K562 (cell line): ENCODE data around the gene IRF9. TPM values are rescaled to one million over a fixed set of nuclear protein-coding genes. Genes with fewer than 3 reads are reported as not detected.

Source experiments
- ARID3B ChIP-seq: fragments of 250-450 bp; sonication (Bioruptor Pico); IDR thresholded peaks from 2 replicates; pipeline ENCODE4 v1.4.0; 2020; ENCODE audit warnings: borderline replicate concordance
- DEAF1 ChIP-seq: fragments of 450-650 bp; formaldehyde crosslinking; IDR thresholded peaks from 2 replicates; pipeline ENCODE4 v1.4.0; 2020; ENCODE audit warnings: mild to moderate bottlenecking, moderate library complexity
- FOXM1 ChIP-seq, 2 experiments: fragments of 450-650 bp in 1 of 2; sonication (generic) in 1 of 2; formaldehyde crosslinking in 1 of 2; IDR thresholded peaks; 2 replicates each; pipeline versions ENCODE4 v1.6.1 to v1.9.0; 2017 to 2022; ENCODE audit warnings: low read depth in 2 of 2, mild to moderate bottlenecking in 2 of 2, missing genetic modification reagents in 1 of 2, moderate library complexity in 1 of 2
- IRF2 ChIP-seq: sonication (generic); formaldehyde crosslinking; IDR thresholded peaks from 2 replicates; pipeline ENCODE4 v1.8.1; 2022; ENCODE audit warnings: mild to moderate bottlenecking, missing genetic modification reagents
- MITF ChIP-seq: IDR thresholded peaks from 2 replicates; pipeline ENCODE4 v1.6.1; 2014; ENCODE audit warnings: antibody characterized with exemption
- PYGO2 ChIP-seq: fragments of 450-650 bp; IDR thresholded peaks from 2 replicates; pipeline ENCODE4 v1.6.1; 2016; ENCODE audit warnings: mild to moderate bottlenecking, missing genetic modification characterization, moderate library complexity, missing compliant biosample characterization
- RREB1 ChIP-seq: fragments of 250-450 bp; sonication (Bioruptor Pico); IDR thresholded peaks from 2 replicates; pipeline ENCODE4 v1.4.0; 2020
- SFPQ ChIP-seq: fragments of 200-400 bp; formaldehyde crosslinking; IDR thresholded peaks from 2 replicates; pipeline ENCODE4 v1.6.1; 2017; ENCODE audit warnings: mild to moderate bottlenecking, low read depth, low read length, moderate library complexity
- SRF ChIP-seq, 2 experiments: fragments of 250-450, 450-650 bp in 1 of 2; sonication (Bioruptor Pico) in 1 of 2; sonication (generic) in 1 of 2; formaldehyde crosslinking; IDR thresholded peaks; 2 replicates each; pipeline versions ENCODE4 v1.5.0 to v1.5.1; 2020 to 2022; ENCODE audit warnings: mild to moderate bottlenecking in 1 of 2, missing genetic modification reagents in 1 of 2
- TRIM28 ChIP-seq: fragments of 450-650 bp; IDR thresholded peaks from 2 replicates; pipeline ENCODE4 v1.6.1; 2017
- ZNF57 ChIP-seq: fragments of 450-650 bp; formaldehyde crosslinking; IDR thresholded peaks from 2 replicates; pipeline ENCODE4 v1.4.0; 2020; ENCODE audit warnings: mild to moderate bottlenecking, moderate library complexity
- polyA plus RNA-seq, 8 experiments: library from polyadenylated mRNA; depleted of rRNA in 4 of 8; stranded (reverse) in 5 of 8; unstranded in 3 of 8; fragments of >200 nt; fragmentation: Nextera tagmentation in 2 of 8; fragmentation: Illumina TruSeq in 1 of 8; extraction: Ambion mirVana in 2 of 8; extraction: Trizol in 1 of 8; gene quantifications; 2 replicates each; pipeline versions ENCODE4 v1.2.1 to v1.2.3, GENCODE V29; 2011 to 2014; ENCODE audit warnings: inconsistent platforms in 1 of 8, missing spikeins in 1 of 8
- total RNA-seq, 7 experiments: library from RNA; depleted of rRNA in 6 of 7; stranded (reverse); fragments of >200 nt in 6 of 7; fragmentation: Illumina TruSeq in 2 of 7; extraction: Trizol in 2 of 7; gene quantifications; 2 replicates each; pipeline versions ENCODE4 v1.2.1 to v1.2.3, GENCODE V29; 2011 to 2021; ENCODE audit warnings: low replicate concordance in 1 of 7

IRF9 gene
- total and polyA plus RNA-seq, 9 of the 15 experiments (the other 6 are each of a cell fraction or from before 2014, with no cell fraction given): 0.79 to 14.8 (median 6.1) TPM

- TF ChIP-seq MITF (no peak), SRF (CRISPR knock-in tag; IDR thresholded peaks at IDR 0.05) (no peak), SFPQ (no peak), ARID3B (CRISPR knock-in tag) (no peak), PYGO2 (tag) (no peak), TRIM28 (no peak; the same call in none of the 2 replicates), DEAF1 (peak; percentile 10; the same call in 1 of the 2 replicates), FOXM1 (IDR thresholded peaks at IDR 0.05; ENCODE audit: low read depth) (no peak), FOXM1 (CRISPR knock-in tag; IDR thresholded peaks at IDR 0.05; ENCODE audit: low read depth) (no peak), ZNF57 (CRISPR knock-in tag) (no peak), IRF2 (CRISPR knock-in tag) (no peak), RREB1 (CRISPR knock-in tag) (no peak)
Observed at GRCh38 chr14:24188251-24189058, 27.4 kb downstream of the IRF9 start, which contains the start of gene IPO4 (continued).
